Peyer's patch (tissue), 4 donors: ENCODE results near the gene ANKRD44.

Experiments used
- CTCF ChIP-seq, 6 experiments: fragments of 450-650 bp in 4 of 6; fragments of 200-600 bp in 2 of 6; sonication (generic) in 1 of 6; IDR thresholded peaks; one replicate each; pipeline ENCODE4 v1.5.1; 2017 to 2019; ENCODE audit warnings: antibody characterized with exemption in 6 of 6, mild to moderate bottlenecking in 3 of 6, moderate library complexity in 1 of 6
- POLR2A ChIP-seq, 2 donors: fragments of 450-650 bp; IDR thresholded peaks; one replicate each; pipeline ENCODE4 v1.5.1; 2017; ENCODE audit warnings: antibody characterized with exemption in 2 of 2, mild to moderate bottlenecking in 2 of 2, moderate library complexity in 2 of 2

GRCh38 chr2:196993617-196994016 is 317.0 kb downstream of the ANKRD44 start:
- no peak for TF ChIP-seq CTCF (IDR thresholded peaks at IDR 0.05)
- TF ChIP-seq POLR2A (IDR thresholded peaks at IDR 0.05), result no peak
